ENCODE measurements around the gene SHISA4. TPM values are rescaled to one million over a fixed set of nuclear protein-coding genes. Genes with fewer than 3 reads are reported as not detected.

SHISA4 gene
- total RNA-seq, 2 donors from 2014 or later = 2.0 to 3.9 TPM

DNA sequence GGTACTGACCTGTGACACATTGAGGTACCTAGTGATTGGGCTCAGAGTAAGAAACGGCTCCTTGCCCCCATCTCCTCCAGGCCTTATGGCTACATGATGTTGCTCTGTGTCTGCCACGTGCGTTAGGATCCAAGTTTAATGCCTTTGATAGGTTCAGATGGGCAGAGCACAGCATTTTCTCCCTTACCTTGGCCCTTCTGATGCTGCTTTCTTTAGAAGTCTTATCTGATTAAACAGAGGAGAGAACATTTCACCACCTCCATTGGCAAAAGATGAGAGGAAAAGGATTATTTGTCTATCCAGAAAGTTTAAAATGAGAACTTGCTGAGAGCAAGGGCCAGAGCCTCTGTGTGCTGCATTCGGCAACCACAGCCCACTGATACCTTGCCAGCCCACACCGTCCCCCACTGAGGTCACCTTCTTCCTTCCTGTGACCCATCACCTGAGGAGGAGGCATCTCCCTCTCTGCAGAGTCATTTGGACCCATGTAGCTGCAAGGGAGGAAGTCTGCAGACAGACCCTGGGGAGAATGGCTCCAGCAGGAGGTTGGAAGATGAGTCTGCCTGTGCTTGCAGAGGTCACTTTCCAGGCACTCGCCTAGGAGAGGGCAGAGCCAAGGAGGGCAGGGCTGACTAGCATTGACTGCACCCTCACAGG lies 16.7 kb downstream of the SHISA4 start:
- H3K27me3 ChIP-seq = no peaks in the 10 kb centered on the region
- H3K4me1 ChIP-seq = no peaks in the 10 kb centered on the region
- intact Hi-C loops (cut with DNase I) = no loop called here
- H3K9ac ChIP-seq (ENCODE audit: low read depth in 2 of 2, low read length in 2 of 2) = peak overlapping the region; percentile 19 to 26
- H3K9me3 ChIP-seq = no peaks in the 10 kb centered on the region
- no peaks in the 10 kb centered on the region for H3K36me3 ChIP-seq
- peak overlapping the region; percentile 57 for H3K27ac ChIP-seq
- TF ChIP-seq CTCF (IDR thresholded peaks at IDR 0.05) = no peak
- no peak for DNase-seq
- no peak overlapping the region for H3K4me3 ChIP-seq

DNA sequence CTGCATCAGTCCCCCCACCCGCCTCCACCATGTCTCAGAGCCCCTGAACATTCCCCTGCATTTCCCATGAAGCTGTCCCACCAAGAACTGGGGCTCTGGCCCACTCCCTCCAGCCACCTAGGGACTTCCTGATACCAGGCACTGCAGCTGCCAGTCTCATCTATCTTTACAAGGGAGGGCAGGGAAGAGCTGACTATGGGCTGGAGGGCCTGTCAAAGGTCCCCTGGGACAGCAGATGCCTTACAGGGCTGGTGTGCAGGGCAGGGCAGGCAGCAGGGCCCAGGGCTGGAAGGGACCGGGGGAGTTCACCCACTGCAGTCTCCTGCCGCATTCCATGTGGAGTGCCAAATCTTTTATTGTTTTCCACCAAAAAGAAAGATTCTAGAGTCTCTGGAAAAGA lies 17.6 kb downstream of the SHISA4 start:
- intact Hi-C loops (cut with DNase I) = no loop called here
- H3K36me3 ChIP-seq = no peaks in the 10 kb centered on the region
- no peak overlapping the region for H3K9ac ChIP-seq (ENCODE audit: low read depth in 2 of 2, low read length in 2 of 2)
- H3K27ac ChIP-seq = peak overlapping the region; percentile 40
- no peaks in the 10 kb centered on the region for H3K9me3 ChIP-seq
- H3K4me1 ChIP-seq = no peaks in the 10 kb centered on the region
- TF ChIP-seq CTCF (IDR thresholded peaks at IDR 0.05) = no peak
- H3K4me3 ChIP-seq = no peak overlapping the region
- DNase-seq = no peak
- H3K27me3 ChIP-seq = no peaks in the 10 kb centered on the region

- intact Hi-C loops (cut with DNase I) = no loop called here
- H3K9me3 ChIP-seq = no peaks in the 10 kb centered on the region
- TF ChIP-seq CTCF (IDR thresholded peaks at IDR 0.05) = no peak
- H3K9ac ChIP-seq (ENCODE audit: low read depth in 2 of 2, low read length in 2 of 2) = no peak overlapping the region
- no peak for DNase-seq
- H3K4me3 ChIP-seq = no peak overlapping the region
- no peaks in the 10 kb centered on the region for H3K4me1 ChIP-seq
- no peaks in the 10 kb centered on the region for H3K36me3 ChIP-seq
- no peak overlapping the region for H3K27ac ChIP-seq
- H3K27me3 ChIP-seq = no peaks in the 10 kb centered on the region
Observed at GRCh38 chr1:201907621-201908020, 18.9 kb downstream of the SHISA4 start.

DNA sequence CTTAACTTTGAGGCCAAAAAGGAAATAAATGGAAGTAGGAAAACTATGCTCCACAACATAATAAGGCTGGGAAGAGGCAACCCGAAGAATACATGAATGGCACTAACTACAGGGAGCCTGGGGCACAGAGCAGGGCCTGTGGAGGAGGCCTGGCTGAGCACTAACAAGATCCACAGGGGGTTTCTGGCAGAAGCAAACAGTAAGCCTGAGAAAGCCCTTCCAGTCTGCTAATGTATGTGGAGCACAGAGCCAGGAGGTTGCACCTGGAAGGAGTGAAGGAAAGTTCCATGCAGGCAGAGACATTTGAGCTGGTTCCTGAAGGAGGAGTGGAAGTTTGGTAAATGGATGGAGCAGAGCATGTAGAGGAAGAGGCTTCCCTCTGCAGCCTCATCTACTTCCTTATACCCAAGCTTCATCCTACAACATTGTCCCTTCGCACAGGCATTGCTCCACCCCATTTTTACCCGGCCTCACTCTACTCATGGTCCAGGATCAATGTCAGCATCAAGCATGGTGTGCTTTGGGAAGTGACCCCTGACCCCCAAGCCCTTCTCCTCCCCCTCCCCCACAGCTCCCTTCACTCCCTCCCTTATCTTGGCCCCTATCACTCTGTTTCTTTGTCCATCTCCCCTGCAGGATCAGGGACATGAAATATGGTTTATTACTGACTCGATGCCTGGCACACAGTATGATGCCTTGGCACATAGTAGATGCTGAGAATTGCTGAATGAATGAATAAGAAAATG lies 23.3 kb downstream of the SHISA4 start:
- no peaks in the 10 kb centered on the region for H3K27me3 ChIP-seq
- no peak overlapping the region for H3K27ac ChIP-seq
- H3K9ac ChIP-seq (ENCODE audit: low read depth in 2 of 2, low read length in 2 of 2) = no peak overlapping the region
- TF ChIP-seq CTCF (IDR thresholded peaks at IDR 0.05) = no peak
- H3K36me3 ChIP-seq = no peaks in the 10 kb centered on the region
- no peak for DNase-seq
- no peaks in the 10 kb centered on the region for H3K4me1 ChIP-seq
- H3K9me3 ChIP-seq = no peaks in the 10 kb centered on the region
- no peak overlapping the region for H3K4me3 ChIP-seq
- intact Hi-C loops (cut with DNase I) = no loop called here

DNA sequence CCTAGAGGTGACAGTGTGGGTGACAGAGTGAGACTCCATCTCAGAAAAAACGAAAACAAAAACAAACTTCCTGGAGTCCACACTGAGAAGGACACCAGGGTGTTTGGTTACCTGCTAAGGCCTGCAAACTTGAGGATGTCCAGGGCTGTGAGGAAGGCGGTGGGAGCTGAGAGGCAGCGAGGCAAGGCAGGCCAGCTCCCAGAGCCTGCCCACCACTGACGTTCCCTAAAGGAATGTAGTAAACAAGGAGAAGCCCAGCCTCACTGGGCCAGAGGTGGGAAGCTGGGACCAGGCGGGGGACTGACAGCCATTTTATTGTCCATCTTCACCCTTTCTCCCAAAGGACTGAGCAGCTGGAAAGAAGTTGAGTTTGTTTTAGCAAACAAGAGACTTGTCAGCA lies 24.1 kb downstream of the SHISA4 start:
- H3K4me1 ChIP-seq = no peaks in the 10 kb centered on the region

More for the DNA sequence above, 24.1 kb downstream of the SHISA4 start:
- Histone ChIP-seq H3K9ac (ENCODE audit: low read depth in 2 of 2, low read length in 2 of 2) (no peak overlapping the region), H3K27me3 (no peaks in the 10 kb centered on the region), H3K36me3 (no peaks in the 10 kb centered on the region), H3K4me3 (no peak overlapping the region), H3K27ac (peak overlapping the region; percentile 55), H3K9me3 (no peaks in the 10 kb centered on the region)
- TF ChIP-seq CTCF (IDR thresholded peaks at IDR 0.05) = no peak
- no peak for DNase-seq
- intact Hi-C loops (cut with DNase I) = no loop called here
